Prostate gland (tissue), 2 donors: ENCODE measurements around the gene SNRNP27.
A peak's percentile ranks its signal among the peaks of the same experiment; 100 is the strongest.

Experiments used
- CTCF ChIP-seq, 4 experiments: fragments of 200-600 bp in 2 of 4; fragments of 450-650 bp in 2 of 4; sonication (generic) in 2 of 4; IDR thresholded peaks; 1 replicate in 3 of 4; 2 replicates in 1 of 4; pipeline ENCODE4 v1.5.1; 2016 to 2019; ENCODE audit warnings: antibody characterized with exemption in 4 of 4, mild to moderate bottlenecking in 2 of 4, moderate library complexity in 2 of 4
- POLR2A ChIP-seq: fragments of 450-650 bp; IDR thresholded peaks from one replicate; pipeline ENCODE4 v1.6.1; 2016; ENCODE audit warnings: antibody characterized with exemption, mild to moderate bottlenecking

- TF ChIP-seq POLR2A (peak; percentile 20), CTCF (IDR thresholded peaks at IDR 0.05) (no peak)
Measured at GRCh38 chr2:69893684-69894551, at the start of gene SNRNP27.
